ENCODE measurements around the gene SRPX.

GRCh38 chrX:38206542-38206941 is 14.1 kb downstream of the SRPX start:
- TF ChIP-seq CSRNP3 (CRISPR knock-in tag; IDR thresholded peaks at IDR 0.05), result no peak
- TF ChIP-seq, protein P1, sequence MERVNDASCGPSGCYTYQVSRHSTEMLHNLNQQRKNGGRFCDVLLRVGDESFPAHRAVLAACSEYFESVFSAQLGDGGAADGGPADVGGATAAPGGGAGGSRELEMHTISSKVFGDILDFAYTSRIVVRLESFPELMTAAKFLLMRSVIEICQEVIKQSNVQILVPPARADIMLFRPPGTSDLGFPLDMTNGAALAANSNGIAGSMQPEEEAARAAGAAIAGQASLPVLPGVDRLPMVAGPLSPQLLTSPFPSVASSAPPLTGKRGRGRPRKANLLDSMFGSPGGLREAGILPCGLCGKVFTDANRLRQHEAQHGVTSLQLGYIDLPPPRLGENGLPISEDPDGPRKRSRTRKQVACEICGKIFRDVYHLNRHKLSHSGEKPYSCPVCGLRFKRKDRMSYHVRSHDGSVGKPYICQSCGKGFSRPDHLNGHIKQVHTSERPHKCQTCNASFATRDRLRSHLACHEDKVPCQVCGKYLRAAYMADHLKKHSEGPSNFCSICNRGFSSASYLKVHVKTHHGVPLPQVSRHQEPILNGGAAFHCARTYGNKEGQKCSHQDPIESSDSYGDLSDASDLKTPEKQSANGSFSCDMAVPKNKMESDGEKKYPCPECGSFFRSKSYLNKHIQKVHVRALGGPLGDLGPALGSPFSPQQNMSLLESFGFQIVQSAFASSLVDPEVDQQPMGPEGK (CRISPR knock-in tag; IDR thresholded peaks at IDR 0.05; ENCODE audit: borderline replicate concordance), result no peak
